Kidney (tissue), 14 donors: ENCODE measurements around the gene EPS8L3. TPM values are rescaled to one million over a fixed set of nuclear protein-coding genes. Genes with fewer than 3 reads are reported as not detected.

ENCODE experiments used
- DNase-seq, 5 donors: peaks; one replicate each; pipeline ENCODE4 v3.0.0-alpha.2; 2013 to 2020
- FAIRE-seq: peaks from 2 replicates; lab custom pipeline; 2012; peaks lifted over from hg19 to GRCh38; lab: Jason Lieb, UNC
- H3K27ac ChIP-seq, 2 donors: one replicate each; pipeline ENCODE4 v1.7.0; 2013; ENCODE audit warnings: low read depth in 2 of 2, low read length in 2 of 2, inconsistent platforms in 1 of 2
- H3K27me3 ChIP-seq: one replicate; pipeline ENCODE4 v1.7.1; 2013; ENCODE audit warnings: low read length, inconsistent platforms; ENCODE audit not compliant: control insufficient read depth, insufficient read depth
- H3K36me3 ChIP-seq, 3 donors: one replicate each; pipeline versions ENCODE4 v1.7.0 to v1.7.1; 2013; ENCODE audit warnings: low read length in 3 of 3, control low read depth in 1 of 3, inconsistent platforms in 1 of 3; ENCODE audit not compliant: insufficient read depth in 3 of 3, control insufficient read depth in 2 of 3
- H3K4me1 ChIP-seq, 3 donors: one replicate each; pipeline versions ENCODE4 v1.7.0 to v1.7.1; 2013; ENCODE audit warnings: low read length in 3 of 3, inconsistent platforms in 1 of 3, low read depth in 1 of 3; ENCODE audit not compliant: control insufficient read depth in 2 of 3, insufficient read depth in 2 of 3
- H3K4me3 ChIP-seq, 3 donors: one replicate each; pipeline versions ENCODE4 v1.7.0 to v1.8.1; 2013; ENCODE audit warnings: low read length in 3 of 3, control low read depth in 1 of 3, inconsistent platforms in 1 of 3
- H3K9ac ChIP-seq, 3 donors: one replicate each; pipeline versions ENCODE4 v1.7.0 to v1.7.1; 2013; ENCODE audit warnings: low read length in 3 of 3, control low read depth in 1 of 3, inconsistent platforms in 1 of 3
- H3K9me3 ChIP-seq, 3 donors: one replicate each; pipeline versions ENCODE4 v1.7.0 to v1.7.1; 2013; ENCODE audit warnings: low read length in 3 of 3, control low read depth in 1 of 3, inconsistent platforms in 1 of 3; ENCODE audit not compliant: control insufficient read depth in 2 of 3, insufficient read depth in 1 of 3
- intact Hi-C: fragments of 100-400 bp; cut with DNase I; formaldehyde crosslinking; loops from one replicate; pipeline ENCODE4 v1.11.1; 2022
- polyA plus RNA-seq: library from polyadenylated mRNA; stranded (reverse); fragments of 350-450 nt; fragmentation: Illumina TruSeq; extraction: RNeasy Lipid Tissue Mini Kit (QIAGEN cat#74804); gene quantifications from one replicate; pipeline ENCODE4 v1.2.3, GENCODE V29; 2014; ENCODE audit warnings: low read depth, low replicate concordance; ENCODE audit not compliant: insufficient read depth
- total RNA-seq: library from RNA; stranded (reverse); fragmentation: NEBNext Ultra II Directional; extraction: Animal tissue kit (Norgen Biotek cat#: 25700); gene quantifications from one replicate; pipeline ENCODE4 v1.2.1, GENCODE V29; 2021
- TF ChIP-seq, protein P1 (sequence below): IDR thresholded peaks from 3 replicates; pipeline ENCODE4 v1.5.1; 2012; ENCODE audit warnings: mild to moderate bottlenecking, moderate library complexity, borderline replicate concordance; ENCODE audit not compliant: insufficient read depth; ENCODE audit errors: extremely low read depth
- donor health status: control.
- donor health status: control.
- donor health status: control.
- donor health status: control.
- donor health status: control.
- donor health status: DM: yes; HTN: yes; CAD: no.
- donor health status: Normal renal cell carcinoma (clear cell type).

Gene EPS8L3
- total and polyA plus RNA-seq, 2 donors from 2014 or later = 1.8 TPM; not detected in 1

DNA sequence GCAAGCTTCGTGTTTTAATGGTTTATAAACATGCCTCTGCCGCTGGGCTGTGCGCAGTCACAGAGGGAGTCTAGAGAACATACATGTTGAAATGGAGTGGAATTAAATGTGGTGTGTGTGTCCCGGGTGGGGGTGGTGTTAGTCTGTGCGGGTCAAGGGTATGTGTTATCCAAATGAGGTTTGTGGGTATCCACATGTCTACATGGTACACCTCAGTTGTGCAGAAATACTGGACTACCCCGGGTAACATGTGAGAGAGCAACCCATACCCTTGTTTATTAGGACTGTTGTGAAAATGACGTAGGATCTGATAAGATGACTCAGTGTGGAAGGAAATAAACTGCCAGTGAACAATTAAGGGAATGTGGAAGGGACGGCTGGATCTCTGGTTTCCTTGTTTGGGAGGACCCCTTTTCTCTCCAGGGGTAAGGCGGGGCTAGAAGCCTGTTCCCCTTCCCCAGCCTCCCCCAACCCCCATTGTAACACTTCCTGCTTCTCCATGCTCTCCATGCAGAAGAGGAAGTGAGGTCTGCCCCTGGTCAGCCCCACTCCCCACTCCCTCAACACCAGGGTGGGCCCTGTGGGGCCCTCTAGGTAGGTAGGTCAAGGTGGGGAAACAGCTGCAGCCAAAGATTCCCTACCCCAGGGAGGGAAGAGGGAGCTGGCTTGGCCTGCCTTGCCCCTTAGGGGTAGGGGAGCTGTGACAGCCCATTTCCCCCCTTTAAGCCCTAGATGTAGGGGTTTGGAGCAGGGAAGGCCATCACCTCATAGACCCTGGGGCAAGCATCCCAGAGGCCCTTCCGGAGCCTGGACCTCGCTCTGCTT, 690 bp downstream of the EPS8L3 start:
- Histone ChIP-seq H3K4me1 (peaks cover 0 to 6% (median 0%) of the 10 kb centered on the region in 3 donors), H3K36me3 (no peaks in the 10 kb centered on the region), H3K27me3 (no peaks in the 10 kb centered on the region), H3K27ac (no peak overlapping the region), H3K9me3 (no peaks in the 10 kb centered on the region), H3K9ac (no peak overlapping the region), H3K4me3 (no peak overlapping the region)
- peak in 3 of 5 donors; percentile 37 to 69 (median 59) for DNase-seq
- TF ChIP-seq, protein P1, sequence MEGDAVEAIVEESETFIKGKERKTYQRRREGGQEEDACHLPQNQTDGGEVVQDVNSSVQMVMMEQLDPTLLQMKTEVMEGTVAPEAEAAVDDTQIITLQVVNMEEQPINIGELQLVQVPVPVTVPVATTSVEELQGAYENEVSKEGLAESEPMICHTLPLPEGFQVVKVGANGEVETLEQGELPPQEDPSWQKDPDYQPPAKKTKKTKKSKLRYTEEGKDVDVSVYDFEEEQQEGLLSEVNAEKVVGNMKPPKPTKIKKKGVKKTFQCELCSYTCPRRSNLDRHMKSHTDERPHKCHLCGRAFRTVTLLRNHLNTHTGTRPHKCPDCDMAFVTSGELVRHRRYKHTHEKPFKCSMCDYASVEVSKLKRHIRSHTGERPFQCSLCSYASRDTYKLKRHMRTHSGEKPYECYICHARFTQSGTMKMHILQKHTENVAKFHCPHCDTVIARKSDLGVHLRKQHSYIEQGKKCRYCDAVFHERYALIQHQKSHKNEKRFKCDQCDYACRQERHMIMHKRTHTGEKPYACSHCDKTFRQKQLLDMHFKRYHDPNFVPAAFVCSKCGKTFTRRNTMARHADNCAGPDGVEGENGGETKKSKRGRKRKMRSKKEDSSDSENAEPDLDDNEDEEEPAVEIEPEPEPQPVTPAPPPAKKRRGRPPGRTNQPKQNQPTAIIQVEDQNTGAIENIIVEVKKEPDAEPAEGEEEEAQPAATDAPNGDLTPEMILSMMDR = no peak
- no peak for FAIRE-seq
- intact Hi-C loops = no loop called here

DNA sequence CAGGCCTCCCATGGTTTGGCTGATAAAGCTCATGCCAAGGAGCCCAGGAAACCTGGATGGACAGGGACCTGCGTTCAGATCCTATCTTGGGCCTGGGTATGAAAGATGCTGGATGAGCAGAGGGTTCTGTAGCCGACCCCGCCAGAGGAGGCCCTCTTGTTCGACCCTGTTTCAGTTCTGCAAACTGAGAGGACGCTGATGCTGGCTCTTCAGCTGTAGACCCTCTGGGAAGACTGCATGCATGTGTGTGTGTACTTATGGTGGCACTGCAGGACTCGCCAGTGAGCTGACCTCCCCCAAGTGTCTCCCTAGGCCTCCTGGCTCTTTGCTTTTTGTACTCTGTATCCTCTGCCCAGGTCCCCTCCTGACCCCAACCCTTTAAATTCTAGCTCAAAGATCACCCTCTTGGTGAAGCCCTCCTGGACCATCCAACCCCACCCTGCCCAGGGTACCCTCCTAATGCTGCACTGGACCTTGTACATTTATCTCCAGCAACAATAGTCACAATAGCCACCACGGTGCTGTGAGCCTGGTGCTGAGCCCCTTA, 1.6 kb downstream of the EPS8L3 start:
- H3K27me3 ChIP-seq = no peaks in the 10 kb centered on the region
- peaks cover 0 to 6% (median 0%) of the 10 kb centered on the region in 3 donors for H3K4me1 ChIP-seq
- no peaks in the 10 kb centered on the region for H3K9me3 ChIP-seq
- peak in 2 of 5 donors; percentile 15 to 49 for DNase-seq
- FAIRE-seq = no peak
- TF ChIP-seq, protein P1 = no peak
- intact Hi-C loops = no loop called here
- no peak overlapping the region for H3K4me3 ChIP-seq
- H3K9ac ChIP-seq = no peak overlapping the region
- no peaks in the 10 kb centered on the region for H3K36me3 ChIP-seq
- no peak overlapping the region for H3K27ac ChIP-seq

DNA sequence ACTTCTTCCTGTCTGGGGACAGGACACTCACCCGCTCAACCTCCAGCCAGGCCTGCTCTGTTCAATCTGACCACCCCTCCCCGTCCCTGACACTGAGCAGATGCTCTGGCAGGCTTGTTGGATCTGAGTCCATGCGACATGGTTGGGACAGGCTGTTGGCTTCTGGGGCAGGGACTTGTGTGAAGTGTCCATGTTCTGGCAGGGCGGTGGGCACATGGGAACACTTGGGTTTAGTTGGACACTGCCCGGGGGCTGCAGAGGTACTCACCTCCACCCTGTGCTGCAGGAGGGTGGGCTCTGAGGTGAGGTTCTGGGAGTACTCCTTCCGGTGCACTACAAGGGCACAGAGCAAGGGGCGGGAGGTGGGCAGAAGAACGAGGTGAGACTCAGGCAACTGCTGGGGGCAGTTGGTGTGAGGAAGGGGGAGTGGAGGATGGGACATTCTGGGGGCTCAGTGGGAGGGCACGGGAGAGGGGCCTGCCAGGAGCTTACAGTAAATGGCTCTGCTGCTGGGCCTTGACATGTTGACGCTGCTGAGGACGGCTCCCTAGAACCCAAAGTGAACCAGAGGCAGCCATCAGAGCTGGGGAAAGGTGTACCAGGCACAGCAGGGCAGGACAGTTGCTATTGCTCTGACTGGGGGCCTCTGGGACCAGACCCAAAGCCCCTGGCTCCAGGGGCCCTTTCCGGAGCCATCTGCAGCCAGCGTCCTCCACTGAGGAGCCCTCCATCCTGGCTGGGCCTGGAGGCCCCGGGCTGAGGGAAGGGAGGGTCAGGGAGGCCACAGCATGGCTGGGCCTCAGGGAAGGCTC, 2.3 kb downstream of the EPS8L3 start:
- Histone ChIP-seq H3K27ac (no peak overlapping the region), H3K4me3 (no peak overlapping the region), H3K27me3 (no peaks in the 10 kb centered on the region), H3K9me3 (no peaks in the 10 kb centered on the region), H3K9ac (no peak overlapping the region), H3K36me3 (no peaks in the 10 kb centered on the region), H3K4me1 (peaks cover 0 to 6% (median 0%) of the 10 kb centered on the region in 3 donors)
- peak in 2 of 5 donors; percentile 28 to 59 for DNase-seq
- FAIRE-seq = no peak
- intact Hi-C loops = no loop called here
- TF ChIP-seq, protein P1 = no peak
